ENCODE measurements around the gene DRC7.

Gene DRC7

DNA sequence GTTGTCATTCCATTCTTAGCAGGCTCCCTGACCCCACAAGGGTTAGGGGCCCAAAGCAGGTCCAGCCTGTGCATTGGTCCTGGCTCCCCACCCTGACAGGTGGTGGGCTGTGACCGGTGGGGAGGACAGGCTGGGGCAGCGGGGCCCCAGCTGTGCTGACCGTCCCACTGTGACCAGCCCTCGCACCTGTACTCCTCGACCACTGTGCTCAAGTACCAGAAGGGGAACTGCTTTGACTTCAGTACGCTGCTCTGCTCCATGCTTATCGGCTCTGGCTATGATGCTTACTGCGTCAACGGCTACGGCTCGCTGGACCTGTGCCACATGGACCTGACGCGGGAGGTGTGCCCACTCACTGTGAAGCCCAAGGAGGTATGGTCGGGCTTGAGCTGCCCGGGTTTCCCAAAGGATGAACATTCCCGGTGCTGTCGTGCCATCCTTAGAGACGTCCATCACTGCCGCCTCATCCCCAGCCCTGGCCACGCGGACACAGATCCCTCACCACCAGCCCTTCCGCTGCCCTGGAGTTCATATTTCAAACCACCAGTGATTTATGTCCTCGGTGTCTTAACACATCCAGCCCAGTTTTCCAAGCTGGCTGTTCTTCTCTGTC, 7.3 kb downstream of the DRC7 start:
- TF ChIP-seq TAF1 (IDR thresholded peaks at IDR 0.05; ENCODE audit: borderline replicate concordance, insufficient read depth, low read length) (no peak), POLR2AphosphoS5 (IDR thresholded peaks at IDR 0.05; ENCODE audit: low read depth, low read length) (no peak), FOXP2 (optimal IDR thresholded peaks at IDR 0.05; ENCODE audit: borderline replicate concordance, extremely low read depth, extremely low read length, insufficient read depth) (no peak), SIN3A (IDR thresholded peaks at IDR 0.05; ENCODE audit: borderline replicate concordance, insufficient read depth, low read length) (no peak)
- TF ChIP-seq, protein P1, sequence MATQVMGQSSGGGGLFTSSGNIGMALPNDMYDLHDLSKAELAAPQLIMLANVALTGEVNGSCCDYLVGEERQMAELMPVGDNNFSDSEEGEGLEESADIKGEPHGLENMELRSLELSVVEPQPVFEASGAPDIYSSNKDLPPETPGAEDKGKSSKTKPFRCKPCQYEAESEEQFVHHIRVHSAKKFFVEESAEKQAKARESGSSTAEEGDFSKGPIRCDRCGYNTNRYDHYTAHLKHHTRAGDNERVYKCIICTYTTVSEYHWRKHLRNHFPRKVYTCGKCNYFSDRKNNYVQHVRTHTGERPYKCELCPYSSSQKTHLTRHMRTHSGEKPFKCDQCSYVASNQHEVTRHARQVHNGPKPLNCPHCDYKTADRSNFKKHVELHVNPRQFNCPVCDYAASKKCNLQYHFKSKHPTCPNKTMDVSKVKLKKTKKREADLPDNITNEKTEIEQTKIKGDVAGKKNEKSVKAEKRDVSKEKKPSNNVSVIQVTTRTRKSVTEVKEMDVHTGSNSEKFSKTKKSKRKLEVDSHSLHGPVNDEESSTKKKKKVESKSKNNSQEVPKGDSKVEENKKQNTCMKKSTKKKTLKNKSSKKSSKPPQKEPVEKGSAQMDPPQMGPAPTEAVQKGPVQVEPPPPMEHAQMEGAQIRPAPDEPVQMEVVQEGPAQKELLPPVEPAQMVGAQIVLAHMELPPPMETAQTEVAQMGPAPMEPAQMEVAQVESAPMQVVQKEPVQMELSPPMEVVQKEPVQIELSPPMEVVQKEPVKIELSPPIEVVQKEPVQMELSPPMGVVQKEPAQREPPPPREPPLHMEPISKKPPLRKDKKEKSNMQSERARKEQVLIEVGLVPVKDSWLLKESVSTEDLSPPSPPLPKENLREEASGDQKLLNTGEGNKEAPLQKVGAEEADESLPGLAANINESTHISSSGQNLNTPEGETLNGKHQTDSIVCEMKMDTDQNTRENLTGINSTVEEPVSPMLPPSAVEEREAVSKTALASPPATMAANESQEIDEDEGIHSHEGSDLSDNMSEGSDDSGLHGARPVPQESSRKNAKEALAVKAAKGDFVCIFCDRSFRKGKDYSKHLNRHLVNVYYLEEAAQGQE (IDR thresholded peaks at IDR 0.05; ENCODE audit: insufficient read depth in 1 of 2, low read depth in 2 of 2, low read length in 2 of 2) = no peak

DNA sequence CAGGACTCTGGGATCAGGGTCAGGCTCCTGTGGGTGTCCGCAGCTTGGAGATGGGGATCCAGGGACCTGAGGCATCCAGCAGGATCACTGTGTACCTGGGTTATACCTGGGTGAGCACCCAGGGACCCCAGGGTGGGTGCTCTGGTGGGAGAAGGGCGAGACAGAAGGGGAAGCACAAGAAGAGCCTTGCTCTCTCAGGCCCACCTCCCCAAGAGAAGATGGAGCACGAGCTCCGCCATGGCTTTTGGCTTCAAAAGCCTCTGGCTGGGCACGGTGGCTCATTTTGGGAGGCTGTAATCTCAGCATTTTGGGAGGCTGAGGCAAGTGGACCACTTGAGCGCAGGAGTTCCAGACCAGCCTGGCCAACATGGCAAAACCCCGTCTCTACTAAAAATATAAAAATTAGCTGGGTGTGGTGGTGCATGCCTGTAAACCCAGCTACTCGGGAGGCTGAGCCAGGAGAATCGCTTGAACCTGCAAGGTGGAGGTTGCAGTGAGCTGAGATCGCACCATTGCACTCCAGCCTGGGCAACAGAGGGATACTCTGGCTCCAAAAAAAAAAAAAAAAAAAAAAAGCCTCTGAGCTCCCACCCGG, 8.9 kb downstream of the DRC7 start:
- TF ChIP-seq, protein P1 (IDR thresholded peaks at IDR 0.05; ENCODE audit: insufficient read depth in 1 of 2, low read depth in 2 of 2, low read length in 2 of 2) = no peak
- no peak for TF ChIP-seq FOXP2 (optimal IDR thresholded peaks at IDR 0.05; ENCODE audit: borderline replicate concordance, extremely low read depth, extremely low read length, insufficient read depth)
- no peak for TF ChIP-seq POLR2AphosphoS5 (IDR thresholded peaks at IDR 0.05; ENCODE audit: low read depth, low read length)
- no peak for TF ChIP-seq SIN3A (IDR thresholded peaks at IDR 0.05; ENCODE audit: borderline replicate concordance, insufficient read depth, low read length)
- TF ChIP-seq TAF1 (IDR thresholded peaks at IDR 0.05; ENCODE audit: borderline replicate concordance, insufficient read depth, low read length) = no peak

GRCh38 chr16:57704011-57704904, 9.7 kb downstream of the DRC7 start:
- TF ChIP-seq POLR2AphosphoS5 (IDR thresholded peaks at IDR 0.05; ENCODE audit: low read depth, low read length) = no peak
- TF ChIP-seq FOXP2 (optimal IDR thresholded peaks at IDR 0.05; ENCODE audit: borderline replicate concordance, extremely low read depth, extremely low read length, insufficient read depth) = no peak
- TF ChIP-seq, protein P1 (IDR thresholded peaks at IDR 0.05; ENCODE audit: insufficient read depth in 1 of 2, low read depth in 2 of 2, low read length in 2 of 2) = no peak
- TF ChIP-seq SIN3A (IDR thresholded peaks at IDR 0.05; ENCODE audit: borderline replicate concordance, insufficient read depth, low read length) = no peak
- TF ChIP-seq TAF1 (IDR thresholded peaks at IDR 0.05; ENCODE audit: borderline replicate concordance, insufficient read depth, low read length) = no peak

DNA sequence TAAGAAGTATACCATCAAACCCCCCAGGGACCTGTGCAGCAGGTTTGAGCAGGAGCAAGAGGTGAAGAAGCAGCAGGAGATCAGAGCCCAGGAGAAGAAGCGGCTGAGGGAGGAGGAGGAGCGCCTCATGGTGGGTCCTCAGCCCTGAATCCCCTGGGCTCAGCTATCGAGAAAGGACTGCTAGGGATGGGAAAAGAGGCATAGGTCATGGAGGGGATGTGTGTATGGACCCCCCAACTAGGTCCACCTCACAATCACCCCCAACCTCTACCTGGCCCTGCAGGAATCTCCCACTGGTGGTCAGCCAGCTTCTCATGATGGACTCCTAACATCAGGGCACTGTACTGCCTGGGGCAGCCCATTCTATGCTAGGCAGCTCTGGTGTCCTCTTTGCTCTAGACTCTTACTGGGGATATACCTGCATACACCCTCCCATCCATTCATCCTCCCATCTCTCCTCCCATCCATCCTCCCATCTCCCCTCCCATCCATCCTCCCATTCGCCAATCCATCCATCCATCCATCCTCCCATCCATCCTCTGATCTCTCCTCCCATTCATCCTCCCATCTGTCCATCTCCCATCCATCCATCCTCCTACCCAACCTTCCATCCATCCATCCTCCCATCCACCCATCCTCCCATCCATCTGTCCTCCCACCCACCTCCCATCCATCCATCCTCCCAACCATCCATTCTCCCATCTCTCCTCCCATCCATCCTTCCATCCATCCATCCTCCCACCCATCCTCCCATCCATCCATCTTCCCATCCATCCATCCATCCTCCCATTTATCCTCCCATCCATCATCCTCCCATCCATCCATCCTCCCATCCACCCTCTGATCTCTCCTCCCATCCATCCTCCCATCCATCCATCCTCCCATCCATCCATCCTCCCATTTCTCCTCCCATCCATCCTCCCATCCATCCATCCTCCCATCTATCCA, 10.6 kb downstream of the DRC7 start:
- no peak for TF ChIP-seq SIN3A (IDR thresholded peaks at IDR 0.05; ENCODE audit: borderline replicate concordance, insufficient read depth, low read length)
- TF ChIP-seq FOXP2 (optimal IDR thresholded peaks at IDR 0.05; ENCODE audit: borderline replicate concordance, extremely low read depth, extremely low read length, insufficient read depth) = no peak
- no peak for TF ChIP-seq TAF1 (IDR thresholded peaks at IDR 0.05; ENCODE audit: borderline replicate concordance, insufficient read depth, low read length)
- no peak for TF ChIP-seq POLR2AphosphoS5 (IDR thresholded peaks at IDR 0.05; ENCODE audit: low read depth, low read length)
- TF ChIP-seq, protein P1 (IDR thresholded peaks at IDR 0.05; ENCODE audit: insufficient read depth in 1 of 2, low read depth in 2 of 2, low read length in 2 of 2) = no peak
